ENCODE data around the gene MEIOSIN.
"Not testable (repeated sequence)": the region's sequence is repeated elsewhere in the genome, so short reads cannot be mapped to it uniquely, and the experiment has no call there.

The MEIOSIN gene, protein sequence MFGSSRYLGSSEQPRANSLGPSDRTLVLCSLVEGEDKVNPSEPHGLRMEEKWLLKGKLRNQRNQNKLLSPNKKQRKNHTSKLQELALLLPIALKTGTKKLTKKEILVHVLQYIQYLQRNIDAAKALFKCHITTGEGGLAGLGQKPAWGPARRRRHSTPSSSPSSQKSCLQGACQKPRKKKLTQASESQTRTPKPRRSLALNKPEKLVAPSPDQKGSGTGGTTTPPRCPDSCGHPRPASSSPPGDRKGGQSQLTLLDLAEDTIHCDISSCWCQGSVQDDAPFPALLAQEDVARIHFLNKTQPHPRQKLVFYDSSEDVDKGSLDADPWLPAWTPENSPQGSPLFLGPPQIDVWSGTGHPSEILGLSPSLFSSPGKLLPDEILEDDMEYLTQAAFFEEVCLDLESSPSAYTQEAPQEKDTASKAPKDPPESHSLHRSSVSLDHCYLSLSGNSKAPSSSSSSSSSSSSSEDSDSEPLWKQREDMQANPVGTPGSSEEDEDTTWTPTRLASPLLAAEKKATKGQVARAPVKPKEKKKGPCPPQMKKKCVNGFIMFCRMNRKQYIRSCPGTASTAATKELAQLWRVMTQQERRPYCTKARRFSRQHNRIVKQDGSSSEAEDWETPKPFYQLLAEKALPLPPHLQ

DNA sequence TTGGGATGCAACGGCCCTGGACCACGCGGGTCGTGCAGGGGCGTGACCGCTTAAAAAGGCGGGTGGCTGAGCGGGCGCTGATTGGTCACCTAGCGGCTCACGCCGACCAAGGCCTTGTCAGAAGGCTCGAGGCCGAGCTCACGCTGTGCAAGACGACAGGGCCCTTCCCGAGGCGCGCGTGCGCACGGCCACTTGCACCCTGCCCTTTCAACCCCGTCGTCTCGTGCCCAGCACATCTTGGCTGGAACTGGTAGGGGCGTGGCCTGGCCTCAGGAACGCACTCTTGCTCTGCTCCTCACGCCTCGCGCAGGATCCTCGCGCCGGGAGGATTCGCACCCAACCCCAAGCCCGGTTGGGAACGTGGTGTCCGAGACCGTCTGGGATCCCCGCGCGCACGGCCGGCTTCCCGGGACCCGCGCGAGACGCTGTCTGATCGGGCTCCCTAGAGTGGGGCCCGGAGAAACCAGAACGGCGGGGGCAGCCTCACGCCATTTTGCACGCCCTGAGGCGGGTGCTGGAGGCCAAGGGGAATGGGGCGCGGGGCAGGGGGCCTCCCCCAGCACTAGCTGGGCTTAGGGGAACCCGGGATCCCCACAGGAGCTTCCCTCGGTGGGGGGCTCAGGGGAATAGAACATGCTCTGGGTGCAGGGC lies at the start of gene MEIOSIN:
MEIOSIN (plus strand) TSS at position 280 of the 651 bp plus-strand sequence. CDS start 1,938 bp downstream, outside the sequence.
- no peak for DNase-seq

DNA sequence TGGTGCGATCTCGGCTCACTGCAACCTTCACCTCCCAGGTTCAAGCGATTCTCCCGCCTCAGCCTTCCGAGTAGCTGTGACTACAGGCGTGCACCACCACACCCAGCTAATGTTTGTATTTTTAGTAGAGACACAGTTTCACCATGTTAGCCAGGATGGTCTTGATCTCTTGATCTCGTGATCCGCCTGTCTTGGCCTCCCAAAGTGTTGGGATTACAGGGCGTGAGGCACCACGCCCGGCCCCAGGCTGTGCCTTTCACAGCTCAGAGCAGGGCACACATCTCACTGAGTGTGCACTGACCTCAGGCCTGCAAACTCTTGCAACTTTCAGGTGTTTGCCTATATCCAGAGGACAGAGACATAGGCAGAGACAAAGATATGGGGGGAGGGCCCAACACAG lies 48.2 kb upstream of the MEIOSIN start:
- not testable (repeated sequence) for DNase-seq

DNA sequence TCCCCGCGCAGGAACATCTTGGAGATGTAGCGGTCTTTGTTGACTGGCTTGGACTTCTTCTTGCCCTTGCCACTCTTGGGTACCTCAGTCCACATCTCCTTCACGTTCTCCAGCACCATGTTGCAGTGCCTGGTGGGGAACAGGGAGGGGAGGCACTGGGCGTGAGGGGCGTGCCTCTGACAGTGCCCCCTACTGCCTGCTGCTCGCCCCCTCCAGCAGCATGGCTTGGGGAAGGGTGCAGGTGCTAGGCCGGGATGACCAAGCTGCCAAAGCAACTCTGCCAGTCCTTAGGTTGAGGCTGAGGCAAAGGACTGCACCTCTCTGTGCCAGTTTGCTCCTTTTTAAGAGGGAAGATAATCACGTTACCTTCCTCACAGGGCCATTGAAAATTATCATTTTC lies 45.6 kb upstream of the MEIOSIN start:
- DNase-seq, result no peak

DNA sequence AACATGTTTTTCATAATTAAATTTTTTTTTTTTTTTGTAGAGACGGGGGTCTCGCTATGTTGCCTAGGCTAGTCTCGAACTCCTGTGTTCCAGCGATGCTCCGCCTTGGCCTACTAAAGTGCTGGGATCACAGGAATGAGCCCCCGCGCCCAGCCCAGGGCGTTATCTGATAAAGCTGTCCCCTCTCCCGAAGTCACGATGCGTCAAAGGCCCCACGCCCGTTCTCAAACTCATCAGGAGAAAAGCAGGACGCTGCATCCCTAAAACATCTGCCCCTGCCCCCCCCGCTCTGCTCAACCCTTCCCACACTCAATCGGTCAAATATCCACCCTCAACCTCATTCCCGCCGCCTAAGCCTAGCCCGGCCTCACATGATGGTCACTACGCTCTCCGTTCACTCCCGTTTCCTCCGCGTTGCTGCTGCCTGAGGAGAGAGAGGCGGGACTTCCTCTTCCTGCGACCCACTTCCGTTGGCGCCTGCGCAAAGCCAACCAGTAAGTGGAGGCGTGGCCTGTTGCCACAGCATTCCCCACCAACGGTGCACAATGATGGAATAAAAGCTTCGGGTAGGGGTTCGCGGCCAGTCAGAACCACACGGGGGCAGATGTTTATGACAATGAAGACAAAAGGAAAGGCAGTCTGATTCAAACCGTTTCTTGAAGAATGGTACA lies 41.6 kb upstream of the MEIOSIN start, which contains the start of gene SNRPD2:
SNRPD2 (minus strand) TSS at position 438 of the 671 bp plus-strand sequence; CDS start at position 373, 65 bp downstream.
- peak; percentile 97 for DNase-seq

DNA sequence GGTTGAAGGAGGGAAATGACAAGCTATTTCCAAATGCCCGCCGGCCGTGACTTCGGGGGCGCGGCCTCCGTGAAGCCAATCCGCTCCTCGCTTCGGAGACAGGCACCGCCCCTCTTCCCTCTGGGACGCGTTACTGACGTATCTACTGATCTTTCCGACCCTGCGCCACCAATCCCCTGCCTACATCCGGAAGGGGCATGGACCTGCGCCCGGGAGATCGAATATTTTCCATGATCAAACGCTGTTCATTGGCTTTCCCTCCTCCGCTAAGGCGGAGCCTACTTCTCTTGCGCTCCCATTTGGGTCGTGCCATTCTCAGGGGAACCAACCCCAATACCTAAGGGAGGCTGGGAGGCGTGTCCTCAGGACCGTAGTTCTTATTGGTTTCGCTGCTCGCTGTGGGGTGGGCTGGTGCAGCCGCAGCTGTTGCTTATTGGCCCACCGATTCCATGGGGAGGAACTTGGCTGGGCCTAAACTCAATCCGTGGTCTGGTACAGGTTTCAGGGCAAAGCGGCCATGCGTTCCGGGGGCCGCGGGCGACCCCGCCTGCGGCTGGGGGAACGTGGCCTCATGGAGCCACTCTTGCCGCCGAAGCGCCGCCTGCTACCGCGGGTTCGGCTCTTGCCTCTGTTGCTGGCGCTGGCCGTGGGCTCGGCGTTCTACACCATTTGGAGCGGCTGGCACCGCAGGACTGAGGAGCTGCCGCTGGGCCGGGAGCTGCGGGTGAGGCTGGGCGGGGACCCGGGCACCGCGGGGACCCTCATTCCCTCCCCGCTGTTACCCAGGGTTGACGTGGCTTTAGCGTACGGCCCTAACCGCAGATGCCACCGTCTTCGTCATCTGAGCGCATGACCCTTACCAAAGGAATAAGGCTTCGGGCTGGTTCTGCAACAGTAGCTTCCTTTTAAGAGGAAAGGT lies 40.8 kb upstream of the MEIOSIN start, which contains the start of gene QPCTL:
QPCTL (plus strand) TSS at position 480 of the 919 bp plus-strand sequence; CDS start at position 518, 38 bp downstream.
- peak; percentile 97 for DNase-seq

DNA sequence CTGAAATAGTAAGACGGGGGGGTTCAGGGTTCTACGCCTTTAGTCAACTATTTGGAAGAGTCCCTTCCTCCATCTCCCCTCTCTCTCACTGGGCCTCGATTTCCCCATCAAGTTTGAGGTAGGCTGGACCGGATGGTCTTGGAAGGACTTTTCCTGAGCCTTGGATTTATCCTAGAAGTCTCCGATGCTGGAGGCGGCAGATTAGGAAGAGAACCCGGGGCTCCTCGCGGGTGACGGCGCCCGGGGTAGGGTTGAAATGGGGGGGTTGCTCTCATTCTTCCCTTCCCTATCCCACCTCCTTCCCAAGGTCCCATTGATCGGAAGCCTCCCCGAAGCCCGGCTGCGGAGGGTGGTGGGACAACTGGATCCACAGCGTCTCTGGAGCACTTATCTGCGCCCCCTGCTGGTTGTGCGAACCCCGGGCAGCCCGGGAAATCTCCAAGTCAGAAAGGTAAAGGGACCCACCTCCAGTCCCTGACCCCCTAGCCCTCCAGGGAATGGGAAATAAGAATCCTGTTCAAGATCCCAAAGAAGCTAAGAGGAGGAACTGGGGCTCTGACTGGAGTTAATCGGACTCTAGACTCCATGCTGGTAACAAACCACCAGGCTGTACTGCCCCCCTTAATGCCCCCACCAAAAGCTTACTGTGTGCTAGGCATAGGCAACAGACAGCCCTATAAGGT lies 40.0 kb upstream of the MEIOSIN start:
- DNase-seq, result peak; percentile 83

DNA sequence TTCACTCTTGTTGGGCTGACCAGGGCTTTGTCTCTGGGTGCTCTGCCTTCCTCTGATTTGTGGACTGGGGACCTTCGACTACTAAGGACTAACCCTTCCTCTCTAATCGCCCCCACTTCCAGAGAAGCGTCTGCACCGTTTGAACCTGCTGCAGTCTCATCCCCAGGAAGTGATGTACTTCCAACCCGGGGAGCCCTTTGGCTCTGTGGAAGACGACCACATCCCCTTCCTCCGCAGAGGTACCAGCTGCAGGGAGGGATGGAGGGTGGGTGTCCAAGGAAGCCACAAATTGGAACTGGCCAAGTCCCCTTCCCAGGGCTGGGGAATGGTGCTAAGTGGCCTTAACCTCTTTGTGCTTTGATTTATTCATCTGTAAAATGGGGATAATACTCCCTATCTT lies 31.6 kb upstream of the MEIOSIN start:
- no peak for DNase-seq

DNA sequence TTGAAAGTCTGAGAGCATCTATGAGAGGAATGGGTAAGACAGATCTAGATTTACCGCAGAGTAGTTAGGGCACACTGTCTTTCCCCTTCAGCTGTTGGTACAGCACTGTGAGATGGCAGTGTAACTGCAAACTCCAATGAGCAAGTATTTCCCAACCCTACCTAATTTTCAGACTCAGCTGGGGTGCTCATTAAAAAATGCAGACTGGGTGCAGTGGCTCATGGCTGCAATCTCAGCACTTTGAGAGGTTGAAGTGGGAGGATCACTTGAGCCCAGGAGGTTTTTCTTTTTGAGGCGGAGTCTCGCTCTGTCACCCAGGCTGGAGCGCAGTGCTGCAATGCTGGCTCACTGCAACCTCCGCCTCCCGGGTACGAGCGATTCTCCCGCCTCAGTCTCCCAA lies 28.1 kb upstream of the MEIOSIN start:
- no peak for DNase-seq

DNA sequence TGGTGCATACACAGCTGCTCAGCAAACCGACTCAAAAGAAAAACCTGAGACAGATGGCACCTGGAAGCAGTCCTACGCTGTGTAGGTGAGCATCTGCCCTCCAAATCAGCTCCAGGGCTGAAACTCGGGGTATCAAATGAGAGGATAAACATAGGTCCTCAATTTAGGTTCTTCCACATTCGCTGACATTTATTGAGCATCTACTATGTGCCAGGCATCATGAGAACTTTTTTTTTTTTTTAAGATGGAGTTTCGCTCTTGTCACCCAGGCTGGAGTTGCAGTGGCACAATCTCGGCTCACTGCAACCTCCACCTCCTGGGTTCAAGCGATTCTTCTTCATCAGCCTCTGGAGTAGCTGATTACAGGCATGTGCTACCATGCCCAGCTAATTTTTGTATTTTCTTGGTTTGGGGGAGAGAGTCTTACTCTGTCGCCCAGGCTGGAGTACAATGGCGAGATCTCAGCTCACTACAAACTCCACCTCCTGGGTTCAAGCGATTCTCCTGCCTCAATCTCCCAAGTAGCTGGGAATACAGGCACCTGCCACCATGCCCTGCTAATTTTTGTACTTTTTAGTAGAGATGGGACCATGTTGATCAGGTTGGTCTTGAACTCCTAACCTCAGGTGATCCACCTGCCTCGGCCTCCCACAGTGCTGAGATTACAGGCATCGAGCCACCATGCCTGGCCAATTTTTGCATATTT lies 27.4 kb upstream of the MEIOSIN start:
- DNase-seq, result no peak

DNA sequence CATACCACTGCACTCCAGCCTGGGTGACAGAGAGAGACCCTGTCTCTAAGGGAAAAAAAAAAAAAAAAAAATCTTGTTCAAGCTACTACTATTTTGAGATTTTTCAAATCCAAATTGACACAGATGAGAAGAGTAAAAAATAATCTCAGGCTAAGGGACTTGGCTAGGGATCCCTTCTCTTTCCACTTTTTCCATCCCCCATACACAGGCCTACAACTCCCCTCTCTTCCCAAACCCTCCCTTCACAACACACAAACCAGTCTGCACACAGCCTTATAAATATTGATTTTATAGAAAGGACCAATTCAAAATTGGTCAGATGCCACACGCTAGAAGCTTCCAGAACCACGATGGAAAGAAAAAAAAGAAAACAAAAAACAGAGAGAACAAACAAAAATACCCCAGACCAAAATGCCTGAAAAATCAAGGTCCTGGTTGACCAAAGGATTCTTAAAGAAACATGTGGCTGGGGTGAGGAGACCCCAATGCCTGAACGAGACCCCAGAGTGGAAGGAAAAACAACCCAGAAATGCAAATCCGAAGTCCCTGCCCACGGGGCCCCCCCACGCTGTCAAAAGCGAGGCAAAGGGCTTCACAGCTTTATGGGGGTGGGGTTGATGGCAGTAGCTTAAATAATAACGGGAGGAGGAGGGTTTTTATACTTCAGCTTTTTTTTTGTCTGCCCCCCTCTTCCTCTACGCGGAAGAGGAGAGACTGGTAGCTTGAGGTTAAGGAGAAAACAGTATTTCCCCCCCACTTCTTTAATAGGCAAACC lies 22.7 kb upstream of the MEIOSIN start:
- no peak for DNase-seq

DNA sequence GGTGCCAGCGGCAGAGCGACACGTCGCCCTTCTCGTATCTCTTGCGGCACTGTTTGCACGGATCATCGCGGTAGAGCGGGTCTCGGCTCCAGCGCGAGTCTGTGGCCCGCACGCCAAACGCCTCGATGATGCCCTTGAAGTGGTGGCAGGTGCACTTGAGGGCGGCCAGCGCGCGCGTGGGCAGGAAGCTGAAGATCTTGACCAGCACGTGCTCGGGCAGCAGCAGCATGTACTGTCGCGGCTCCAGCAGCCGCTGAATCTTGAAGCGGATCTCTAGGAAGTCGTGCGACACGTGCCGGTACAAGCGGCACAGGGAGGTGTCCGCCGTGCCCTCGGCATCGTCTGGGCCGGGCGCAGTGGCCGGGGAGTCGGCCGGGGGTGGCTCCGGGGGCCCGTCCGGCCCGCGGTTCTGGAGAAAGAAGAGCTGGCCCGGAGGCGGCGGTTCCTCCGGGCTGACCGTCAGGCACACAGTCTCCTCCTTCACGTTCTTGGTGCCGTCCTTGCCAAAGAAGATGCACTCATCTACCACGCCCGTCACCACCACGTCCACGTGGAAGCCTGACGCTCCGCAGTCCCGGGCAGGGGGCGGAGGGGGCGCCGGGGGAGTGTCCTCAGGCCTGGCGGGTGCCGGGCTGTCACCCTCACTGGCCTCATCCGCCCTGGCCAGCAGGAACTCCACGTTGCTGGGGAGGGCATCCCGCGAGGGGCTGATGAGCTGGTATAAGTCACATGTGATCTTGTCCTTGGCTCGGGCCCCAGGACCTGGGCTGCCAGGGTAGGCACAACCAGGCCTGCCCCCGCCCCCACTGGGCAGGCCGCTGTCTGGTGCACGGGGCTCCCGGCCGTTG lies 21.2 kb upstream of the MEIOSIN start:
- no peak for DNase-seq

DNA sequence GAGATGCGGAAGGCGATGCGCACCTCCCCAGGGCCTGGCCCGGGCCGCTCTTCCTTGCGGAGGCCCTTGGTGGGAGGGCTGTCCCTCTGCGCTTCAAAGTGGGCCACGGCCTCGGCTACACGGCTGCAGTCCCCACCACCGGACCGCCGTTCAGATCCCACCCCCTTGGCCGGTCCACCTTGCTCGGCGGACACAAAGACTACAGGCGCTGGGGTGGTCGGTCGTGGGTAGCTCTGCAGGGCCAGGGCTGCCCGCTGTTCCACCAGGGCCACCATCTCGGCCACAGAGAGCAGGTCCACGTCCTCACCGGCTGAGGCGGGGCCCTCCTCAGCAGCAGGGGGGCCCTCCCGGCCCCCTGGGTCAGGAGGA lies 20.6 kb upstream of the MEIOSIN start:
- DNase-seq, result no peak

DNA sequence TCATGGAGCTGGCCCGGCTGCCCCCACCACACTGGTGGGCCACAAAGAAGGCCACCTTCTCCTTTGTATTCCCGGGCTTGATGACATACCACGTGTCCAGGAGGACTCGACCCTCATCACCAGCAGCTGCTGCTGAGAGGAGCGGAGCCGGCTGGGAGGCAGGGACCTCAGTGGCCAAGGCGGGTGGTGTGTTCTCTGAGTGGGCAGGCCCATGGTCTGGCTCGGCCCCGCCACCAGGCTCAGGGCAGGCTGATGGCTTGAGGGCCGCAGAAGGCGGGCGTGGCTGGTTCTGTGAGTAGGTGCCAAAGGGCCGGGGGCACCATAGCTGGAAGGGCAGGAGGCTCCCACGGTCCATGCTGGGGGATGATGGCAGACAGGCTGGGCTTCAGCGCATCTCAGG lies 20.1 kb upstream of the MEIOSIN start:
- DNase-seq, result no peak

DNA sequence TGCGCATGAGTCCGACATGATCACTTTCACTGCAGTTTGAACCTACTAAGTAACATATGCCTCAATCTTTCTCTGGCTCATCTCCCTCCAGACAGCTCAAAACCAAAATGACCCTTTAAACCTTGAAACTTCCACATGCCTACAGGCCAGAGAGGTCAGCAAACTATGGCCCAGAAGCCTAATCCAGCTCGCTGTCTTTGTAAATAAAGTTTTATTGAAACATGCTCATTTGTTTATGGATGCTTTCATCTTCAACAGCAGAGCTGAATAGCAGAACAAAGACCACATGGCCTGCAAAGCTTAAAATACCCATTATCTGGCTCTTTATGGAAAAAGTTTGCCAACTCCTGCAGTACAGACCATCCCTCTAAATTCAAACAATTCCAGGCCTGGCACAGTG lies 18.1 kb upstream of the MEIOSIN start:
- no peak for DNase-seq

DNA sequence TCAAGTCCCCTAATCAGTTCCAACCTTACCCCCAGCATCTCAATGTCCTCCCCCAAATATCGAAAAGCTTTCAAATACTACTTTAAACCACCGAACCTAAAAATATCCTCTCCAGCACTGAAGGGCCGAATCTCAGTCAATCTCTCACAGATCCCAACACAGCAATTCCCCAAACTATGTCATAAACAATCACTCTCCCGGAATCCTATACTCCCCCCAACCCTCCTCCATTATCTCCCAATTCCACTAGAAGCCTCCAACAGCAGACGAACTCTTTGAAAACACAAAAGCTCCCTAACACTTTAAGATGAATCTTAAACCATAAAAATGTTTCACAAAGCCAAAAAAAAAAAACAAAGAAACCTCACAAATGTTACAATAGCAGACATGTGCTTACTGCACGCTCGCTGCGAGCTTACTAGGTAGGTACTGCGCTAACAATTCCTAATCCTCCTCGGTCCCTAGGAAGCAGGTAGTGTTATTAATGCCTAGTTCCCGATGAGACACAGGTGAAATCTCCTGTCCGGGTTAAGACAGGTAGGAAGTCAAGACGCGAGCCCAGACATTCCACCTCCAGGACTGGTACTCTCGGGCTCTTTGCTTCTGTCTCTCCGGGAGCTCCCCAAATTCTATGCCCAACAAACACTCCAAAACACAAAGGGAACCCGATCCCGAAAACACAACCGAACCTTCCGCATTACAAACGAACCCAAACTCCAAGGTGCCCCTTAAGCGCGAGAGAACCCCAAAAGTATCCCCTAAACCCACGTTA lies 16.7 kb upstream of the MEIOSIN start:
- DNase-seq, result no peak

DNA sequence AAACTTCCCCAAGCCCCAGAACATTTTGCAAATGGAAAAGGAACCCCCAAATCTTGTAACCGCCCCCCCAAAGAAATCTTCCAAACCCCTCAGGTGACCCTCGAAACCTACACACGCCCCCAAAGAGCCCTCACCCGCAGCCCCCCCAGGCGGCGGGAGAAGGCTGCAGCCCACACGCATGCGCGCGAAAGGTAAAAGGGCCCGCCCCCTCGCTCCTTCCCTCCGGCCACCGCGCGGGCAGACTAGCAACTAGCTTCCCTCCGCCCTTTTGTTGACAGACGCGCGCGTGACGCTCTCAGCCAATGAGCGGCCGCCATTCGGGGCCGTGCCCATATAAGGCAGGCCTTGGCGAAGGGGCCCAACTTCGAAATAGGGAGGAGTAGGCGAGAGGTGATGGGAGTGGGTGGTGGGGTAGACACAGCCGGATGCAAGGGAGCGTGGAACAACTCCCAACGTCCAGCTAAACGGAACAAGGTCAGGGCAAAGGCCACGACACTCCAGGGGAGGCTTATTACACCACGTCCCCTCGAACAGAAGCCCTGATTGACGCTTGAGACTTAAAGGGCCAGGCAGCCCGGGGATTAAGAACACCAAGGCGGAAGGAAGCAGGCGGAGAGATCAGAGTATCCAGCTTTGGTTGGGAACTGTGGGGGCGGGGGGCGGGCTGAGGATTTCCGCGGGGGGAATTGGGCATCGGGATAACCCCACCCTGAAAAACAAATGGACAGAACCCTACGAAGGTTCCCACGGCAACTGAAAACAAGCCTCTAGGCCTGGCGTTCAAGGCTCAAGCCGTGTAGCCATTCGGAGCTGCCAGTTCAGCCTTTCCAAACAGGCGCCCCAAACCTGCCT lies 15.9 kb upstream of the MEIOSIN start:
- peak; percentile 99 for DNase-seq

Measured in femur (tissue), 1 donor.